GM18870 (cell line): ENCODE measurements around the gene SOCS2.

Source experiments
- ATAC-seq: cut with Tn5 transposase; IDR thresholded peaks from one replicate; pipeline ENCODE4 v1.9.1; 2021; ENCODE audit warnings: moderate library complexity; ENCODE audit not compliant: unreplicated experiment

Gene SOCS2

DNA sequence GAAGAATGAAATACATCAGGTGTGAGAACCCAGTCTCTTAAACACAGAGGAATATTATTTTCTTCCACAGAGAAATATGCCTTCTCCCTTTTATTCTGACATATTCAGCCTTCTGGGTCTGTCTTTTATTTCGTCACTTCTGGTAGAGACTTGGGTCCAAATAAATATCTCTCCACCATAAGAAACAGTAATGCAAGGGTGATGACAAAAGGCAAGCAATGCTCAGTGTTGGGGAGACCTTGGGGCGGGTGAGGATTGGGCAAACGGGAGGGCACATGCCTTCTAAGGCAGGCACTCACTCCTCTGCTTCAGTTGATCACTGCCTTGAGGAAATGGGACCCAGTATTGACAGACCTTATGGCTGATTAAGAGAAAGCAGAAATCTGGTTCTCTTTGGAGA is 6.7 kb upstream of the SOCS2 start:
- no peak for ATAC-seq

- ATAC-seq = no peak
Observed at GRCh38 chr12:93567174-93567573, 5.3 kb upstream of the SOCS2 start.

- ATAC-seq = no peak
Observed at GRCh38 chr12:93568091-93568490, 4.4 kb upstream of the SOCS2 start.

- ATAC-seq = no peak
Observed at GRCh38 chr12:93569301-93569655, 3.2 kb upstream of the SOCS2 start.

DNA sequence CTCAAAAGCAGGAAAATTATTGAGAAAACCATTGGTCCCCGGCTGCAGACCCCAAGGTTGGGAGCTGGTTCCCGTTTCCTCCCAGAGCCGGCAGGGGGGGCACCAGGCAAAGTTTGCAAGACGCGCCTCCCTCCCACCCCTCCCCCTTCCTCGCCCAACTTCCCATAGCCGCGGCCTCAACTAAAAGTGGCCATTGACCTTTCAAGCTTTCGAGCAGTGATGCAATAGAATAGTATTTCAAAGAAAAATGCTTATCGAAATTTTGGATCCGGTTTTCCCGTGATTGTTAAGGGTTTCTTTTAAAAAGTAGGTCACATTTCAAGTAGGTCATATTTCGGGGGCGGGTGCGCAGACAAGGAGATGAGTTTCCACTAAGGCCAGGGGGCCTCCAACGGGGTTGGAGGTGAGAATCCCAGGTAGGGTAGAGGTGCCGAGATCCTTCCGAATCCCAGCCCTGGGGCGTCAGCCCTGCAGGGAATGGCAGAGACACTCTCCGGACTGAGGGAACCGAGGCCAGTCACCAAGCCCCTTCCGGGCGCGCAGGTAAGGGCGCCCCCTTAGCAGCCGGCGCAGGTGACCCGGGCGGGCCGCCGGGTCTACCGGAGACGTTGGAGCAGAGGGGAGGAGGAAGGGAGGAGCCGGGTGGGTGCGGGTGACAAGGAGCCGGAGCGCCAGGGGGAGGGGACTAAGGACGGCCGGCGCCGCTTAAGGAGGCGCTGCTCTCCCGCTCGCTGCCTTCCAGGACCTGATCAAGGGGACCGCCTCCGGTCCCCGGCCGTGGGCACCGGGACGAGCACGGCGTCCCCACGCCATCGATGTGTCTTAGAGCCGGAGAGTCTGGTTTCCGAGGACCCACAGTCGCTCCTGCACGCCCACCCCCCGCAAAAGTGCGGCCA is 2.6 kb upstream of the SOCS2 start:
- peak; percentile 28 for ATAC-seq

GRCh38 chr12:93570552-93571364 is 1.7 kb upstream of the SOCS2 start:
- peak; percentile 52 for ATAC-seq

- no peak for ATAC-seq
Observed at GRCh38 chr12:93571365-93571924, 1.0 kb upstream of the SOCS2 start.

DNA sequence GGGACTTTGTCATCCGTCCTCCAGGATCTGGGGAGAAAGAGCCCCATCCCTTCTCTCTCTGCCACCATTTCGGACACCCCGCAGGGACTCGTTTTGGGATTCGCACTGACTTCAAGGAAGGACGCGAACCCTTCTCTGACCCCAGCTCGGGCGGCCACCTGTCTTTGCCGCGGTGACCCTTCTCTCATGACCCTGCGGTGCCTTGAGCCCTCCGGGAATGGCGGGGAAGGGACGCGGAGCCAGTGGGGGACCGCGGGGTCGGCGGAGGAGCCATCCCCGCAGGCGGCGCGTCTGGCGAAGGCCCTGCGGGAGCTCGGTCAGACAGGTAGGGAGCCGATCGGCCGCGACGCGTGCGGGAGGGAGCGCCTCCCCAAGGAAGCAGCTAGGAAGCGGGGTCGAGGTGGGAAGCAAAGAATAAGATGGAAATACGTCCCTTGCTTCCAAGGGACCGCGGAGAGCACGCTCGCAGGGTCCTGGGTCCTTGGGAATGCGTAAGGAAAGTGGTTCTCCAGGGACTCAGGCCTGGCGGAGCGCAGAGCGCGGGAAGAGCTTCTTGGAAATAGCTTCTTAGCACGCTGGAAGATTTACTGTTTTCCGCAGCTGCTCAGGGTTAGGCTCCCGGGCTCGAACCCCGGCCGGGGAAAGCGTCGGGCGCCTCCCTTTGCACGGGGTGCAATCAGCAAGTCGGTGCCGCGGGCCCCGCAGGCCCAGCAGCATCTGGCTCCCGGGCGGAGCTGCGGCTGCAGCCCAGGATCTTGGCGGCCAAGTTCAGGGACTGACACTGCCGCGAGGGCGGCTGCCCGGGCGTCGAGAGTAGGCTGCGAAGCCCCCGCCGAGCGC is 457 bp downstream of the SOCS2 start:
- no peak for ATAC-seq

- no peak for ATAC-seq
Observed at GRCh38 chr12:93573552-93574223, 1.2 kb downstream of the SOCS2 start.

DNA sequence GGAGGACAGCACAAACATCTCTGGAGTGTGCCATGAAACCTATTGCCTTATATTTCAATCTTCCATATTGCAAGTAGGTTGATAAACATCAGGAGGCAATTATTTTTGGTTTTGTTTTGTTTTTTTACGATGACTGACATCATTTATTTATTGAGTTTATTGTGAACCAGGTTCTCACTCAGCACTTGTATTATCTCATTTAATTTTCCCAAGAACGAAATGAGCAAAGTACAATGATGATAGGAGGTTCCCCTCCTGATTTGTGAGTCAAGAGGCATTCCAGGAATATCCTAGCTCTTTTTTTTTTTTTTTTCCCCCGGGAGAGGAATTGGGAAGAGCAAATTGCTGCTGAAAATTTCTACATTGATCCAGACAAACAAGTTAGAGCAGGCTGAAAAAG is 4.7 kb downstream of the SOCS2 start:
- no peak for ATAC-seq

DNA sequence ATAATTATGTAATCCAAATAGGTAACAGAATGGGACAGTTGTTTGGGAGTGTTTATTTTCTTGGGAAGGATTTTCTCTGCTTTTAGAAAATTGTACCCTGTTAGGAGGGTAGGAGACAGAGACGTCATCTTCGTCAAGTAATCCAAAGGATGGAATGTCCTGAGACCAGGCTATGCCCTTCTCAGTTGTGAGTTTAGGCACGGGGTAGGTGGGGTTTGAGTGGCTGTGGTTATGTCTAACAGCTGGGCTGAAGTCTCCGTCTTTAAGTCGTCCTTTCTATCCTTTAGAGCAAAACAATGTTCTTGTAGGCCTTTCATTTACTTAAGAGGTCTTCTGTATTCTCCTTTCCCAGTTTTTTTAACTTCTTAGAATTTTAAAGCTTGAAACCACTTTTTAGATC is 5.7 kb downstream of the SOCS2 start:
- ATAC-seq = no peak

- no peak for ATAC-seq
Observed at GRCh38 chr12:93580682-93581081, 8.2 kb downstream of the SOCS2 start.

- ATAC-seq = no peak
Observed at GRCh38 chr12:93581370-93581769, 8.9 kb downstream of the SOCS2 start.

GRCh38 chr12:93582351-93582750 is 9.9 kb downstream of the SOCS2 start:
- no peak for ATAC-seq

GRCh38 chr12:93583627-93584392 is 11.3 kb downstream of the SOCS2 start:
- ATAC-seq = no peak

GRCh38 chr12:93585247-93585646 is 12.8 kb downstream of the SOCS2 start:
- no peak for ATAC-seq

GRCh38 chr12:93587611-93588010 is 15.1 kb downstream of the SOCS2 start:
- ATAC-seq = no peak

GRCh38 chr12:93589081-93589480 is 16.6 kb downstream of the SOCS2 start:
- no peak for ATAC-seq

- ATAC-seq = peak; percentile 72
Observed at GRCh38 chr12:93591137-93591868, 18.8 kb downstream of the SOCS2 start.
